NCI-H146 treated with DMSO at 0.1 percent for 48 hours (cell line): ENCODE data around the gene NRG3.

Source experiments
- DNase-seq: peaks from one replicate; lab custom pipeline; 2025; ENCODE audit not compliant: unreplicated experiment; lab: John Stamatoyannopoulos, UW

Gene NRG3

DNA sequence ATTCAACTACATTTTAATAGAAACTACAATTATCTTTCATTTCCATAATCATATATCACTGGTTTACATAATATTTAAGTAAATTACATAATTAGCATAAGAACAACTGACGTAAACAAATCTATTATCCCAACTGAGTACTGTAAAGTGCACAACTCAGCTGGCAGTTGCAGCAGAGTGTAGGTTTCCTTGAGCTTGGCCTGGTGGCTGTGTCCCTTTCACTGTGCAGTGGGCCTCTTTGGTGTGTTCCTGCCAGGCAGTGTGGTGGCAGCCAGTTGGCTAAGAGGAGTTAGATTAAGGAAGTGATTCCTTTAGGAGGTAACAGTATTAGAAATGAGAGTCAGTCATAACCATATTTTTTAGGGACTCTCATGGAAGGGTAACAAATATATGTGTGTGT lies 7.0 kb downstream of the NRG3 start:
- DNase-seq, result no peak

DNA sequence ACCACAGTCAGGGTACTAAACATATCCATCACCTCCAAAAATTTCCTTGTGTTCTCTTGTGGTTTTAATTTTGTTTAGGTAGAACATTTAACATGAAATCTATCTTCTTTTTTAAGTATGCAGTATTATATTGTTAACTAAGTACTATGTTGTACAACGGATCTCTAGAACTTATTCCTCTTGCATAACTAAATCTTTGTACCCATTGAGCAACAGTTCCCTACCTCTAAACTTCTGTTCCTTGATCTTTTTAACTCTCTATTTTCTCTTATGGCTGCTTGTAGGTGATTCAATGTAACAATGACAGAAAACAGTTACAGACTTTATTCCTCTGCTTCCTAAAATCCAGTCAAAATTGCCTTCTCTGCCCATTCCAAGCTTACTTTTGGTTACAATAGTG lies 9.9 kb downstream of the NRG3 start:
- DNase-seq, result no peak

DNA sequence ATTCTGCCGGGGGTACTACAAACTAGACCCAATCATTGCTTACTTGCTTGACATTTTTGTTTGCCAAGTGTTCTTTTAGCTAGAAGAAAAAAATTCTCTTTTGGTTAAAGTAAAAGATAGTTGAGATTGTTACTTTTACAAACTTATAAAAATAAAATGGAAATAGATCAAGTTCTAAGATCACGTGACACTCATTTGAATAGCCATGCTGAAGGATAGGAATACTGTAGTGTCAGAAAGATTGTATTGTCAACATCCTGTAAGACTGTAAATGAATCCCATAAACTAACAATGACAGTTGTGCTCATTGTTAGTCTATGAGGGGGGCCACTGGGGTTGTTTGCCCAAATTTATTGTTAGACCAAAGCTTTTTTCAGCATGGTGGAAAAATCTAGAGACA lies 10.5 kb downstream of the NRG3 start:
- no peak for DNase-seq

DNA sequence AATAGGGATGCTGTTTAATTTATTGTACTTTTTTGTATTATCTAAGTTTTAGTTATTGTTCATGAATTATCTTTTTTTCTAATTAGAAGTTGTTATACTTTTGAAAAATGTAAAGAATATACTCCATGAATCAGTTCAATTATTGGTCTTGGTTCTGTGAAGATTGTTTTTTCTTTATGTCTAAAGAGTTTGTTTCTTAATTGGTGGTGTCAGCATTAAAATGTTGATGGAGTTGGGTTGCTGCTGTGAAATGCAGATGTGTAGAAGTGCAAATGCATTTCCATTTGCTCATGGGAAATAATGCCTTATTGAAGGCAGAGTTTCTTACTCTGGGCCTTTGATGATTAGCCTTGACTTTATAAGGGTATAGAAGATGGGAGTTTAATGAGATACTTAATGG lies 11.9 kb downstream of the NRG3 start:
- DNase-seq, result no peak

DNA sequence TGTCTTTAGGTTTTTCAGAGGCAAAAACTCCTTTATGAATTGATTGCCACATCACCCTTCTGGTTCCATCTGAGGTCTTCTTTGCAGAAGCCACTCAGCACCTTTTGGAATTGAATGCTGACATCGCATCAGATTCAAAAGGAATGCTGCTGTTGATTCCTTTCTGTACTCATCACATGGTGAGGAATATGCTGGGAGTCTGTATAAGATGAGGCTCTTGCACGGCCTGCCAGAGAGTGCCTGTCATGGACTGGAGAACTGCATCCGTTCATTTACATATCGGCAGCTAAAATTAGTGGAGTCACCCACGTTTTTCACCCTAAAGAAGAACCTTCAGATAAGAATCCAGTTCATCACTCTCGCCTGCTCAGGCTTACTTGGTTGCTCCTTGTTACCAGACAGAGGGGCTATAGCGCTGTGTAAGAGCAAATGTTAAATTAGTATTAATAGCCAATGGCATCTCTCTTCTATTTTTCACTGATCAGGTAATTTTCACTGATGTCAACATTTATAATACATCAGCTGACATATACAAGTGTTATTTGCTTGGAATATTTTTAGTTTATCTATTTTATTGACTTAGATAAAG lies 14.3 kb downstream of the NRG3 start:
- no peak for DNase-seq

DNA sequence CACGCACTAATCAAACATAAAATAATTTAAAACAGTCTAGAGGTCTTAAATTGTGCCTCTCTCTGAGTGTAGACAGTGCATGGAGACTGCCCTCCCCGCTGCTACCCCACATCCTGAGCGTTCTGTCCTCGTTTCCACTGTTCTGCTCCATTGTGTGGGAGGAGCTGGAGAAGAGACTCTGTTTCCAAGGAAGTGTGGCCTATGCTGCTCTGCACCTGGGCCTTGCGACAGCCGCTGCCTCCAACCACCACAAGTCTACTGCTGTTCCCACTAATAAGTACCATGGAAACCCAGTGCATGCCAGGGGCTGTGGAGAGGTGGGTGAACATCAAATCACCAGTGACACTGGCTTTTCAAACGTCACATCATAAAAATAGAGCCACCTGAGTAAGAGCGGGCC lies 19.6 kb downstream of the NRG3 start:
- DNase-seq, result no peak

DNA sequence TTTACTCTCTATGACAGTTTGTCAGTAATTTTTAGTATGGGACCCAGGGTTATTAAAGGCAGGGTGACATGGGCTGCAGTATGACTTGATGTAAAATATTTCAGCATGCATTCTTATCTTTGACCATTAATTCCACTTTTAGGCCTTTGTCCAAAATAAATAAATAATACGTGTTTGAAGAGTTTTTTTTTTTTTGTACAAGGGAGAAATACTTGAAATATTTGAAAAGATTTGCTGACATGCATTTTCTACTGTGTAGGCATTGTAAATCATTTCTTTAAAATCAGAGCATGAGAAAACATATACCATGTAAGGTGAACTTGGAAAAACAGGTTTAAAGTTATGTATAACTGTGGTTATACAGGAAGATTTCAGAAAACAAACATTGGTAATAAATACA lies 23.5 kb downstream of the NRG3 start:
- DNase-seq, result no peak

DNA sequence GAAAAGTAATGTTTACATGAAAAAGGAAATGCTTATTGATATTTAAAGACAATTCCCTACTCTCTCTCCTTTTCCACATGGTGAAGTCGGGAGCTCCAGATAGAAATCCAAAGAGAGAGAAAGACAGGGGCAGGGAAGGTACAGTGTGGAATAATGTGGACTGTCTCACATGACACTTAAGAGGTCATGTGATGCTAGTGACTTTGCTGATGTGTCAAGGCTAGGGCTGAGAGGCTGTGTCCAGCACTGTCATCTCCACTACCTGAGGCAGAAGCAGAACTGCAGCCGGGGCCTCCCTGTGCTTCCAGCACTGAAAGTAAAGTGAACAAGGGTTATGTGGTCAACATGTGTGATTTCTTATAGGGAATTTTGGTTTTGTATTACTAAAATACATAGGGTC lies 26.0 kb downstream of the NRG3 start:
- no peak for DNase-seq

DNA sequence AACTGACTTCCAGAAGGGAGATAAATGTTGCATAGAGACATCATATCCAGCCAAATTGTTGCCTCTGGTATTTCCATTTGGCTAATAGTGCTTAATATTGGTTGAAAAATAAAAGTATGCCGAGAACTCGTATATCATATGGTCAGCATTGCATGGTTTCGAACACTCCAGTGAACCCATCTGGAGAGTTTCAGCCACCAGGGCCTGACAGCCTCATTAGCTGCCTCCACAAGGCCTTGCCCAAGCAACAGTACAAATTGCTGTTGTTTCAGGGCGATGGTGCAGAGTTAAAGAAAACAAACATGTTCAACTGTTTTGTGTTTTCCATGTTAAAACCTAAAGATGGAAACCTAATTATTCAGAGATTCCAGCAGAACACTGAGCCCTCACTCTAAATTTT lies 28.5 kb downstream of the NRG3 start:
- no peak for DNase-seq

DNA sequence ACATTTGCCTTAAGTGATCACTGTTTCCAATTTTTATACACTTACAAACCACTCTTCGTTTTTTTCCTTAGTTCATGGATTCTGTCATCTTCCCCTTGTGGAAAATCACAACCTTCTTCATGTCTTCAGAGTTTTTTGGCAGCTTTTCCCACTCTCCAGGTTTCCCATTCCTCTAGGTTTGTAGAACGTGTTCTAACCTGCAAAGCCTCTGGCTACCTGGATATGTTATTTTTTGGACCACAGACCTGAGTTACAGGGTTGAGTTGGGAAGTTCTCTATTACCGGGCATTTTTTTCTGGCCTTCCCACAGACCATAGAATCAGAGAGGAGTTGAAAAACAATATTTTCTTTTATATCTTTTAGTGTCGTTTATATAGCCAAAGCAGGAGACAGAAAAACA lies 30.2 kb downstream of the NRG3 start:
- DNase-seq, result no peak

DNA sequence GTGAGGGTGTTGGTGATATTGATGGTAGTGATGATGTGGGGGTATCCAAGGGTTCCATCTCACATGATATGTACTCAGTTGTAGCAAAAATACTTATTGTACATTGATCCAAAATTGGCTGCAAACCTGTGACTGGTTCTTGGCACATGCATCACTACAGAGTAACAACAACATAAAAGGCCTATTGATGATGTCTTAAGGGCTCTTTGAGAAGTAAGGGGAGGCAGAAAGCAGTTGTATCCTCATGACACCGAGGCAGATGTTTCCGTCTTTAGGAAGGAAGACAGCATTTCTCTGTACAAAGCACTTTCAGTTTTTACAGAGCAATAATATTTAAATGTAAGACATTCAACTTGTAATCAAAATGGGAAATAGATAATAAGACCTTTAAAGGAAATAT lies 34.5 kb downstream of the NRG3 start:
- DNase-seq, result no peak

DNA sequence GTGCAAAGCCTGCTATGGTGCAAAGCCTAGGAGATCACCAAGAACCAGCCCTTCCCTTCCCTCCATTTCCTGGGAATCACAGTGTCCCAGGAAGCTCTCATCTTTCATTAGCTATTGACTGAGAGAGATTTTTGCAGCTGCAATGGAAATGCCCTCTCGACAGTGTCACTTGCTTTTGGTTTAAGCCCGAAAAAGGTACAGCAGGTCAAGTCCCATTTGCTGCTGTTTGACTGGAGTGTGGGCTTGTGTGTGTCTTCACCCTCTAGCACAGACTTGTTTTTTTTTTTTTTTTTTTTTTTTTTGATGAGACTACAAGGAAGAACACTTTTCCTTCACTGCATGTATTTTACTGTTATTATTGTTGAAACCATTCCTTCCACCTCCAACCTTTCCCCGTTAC lies 36.3 kb downstream of the NRG3 start:
- DNase-seq, result no peak

DNA sequence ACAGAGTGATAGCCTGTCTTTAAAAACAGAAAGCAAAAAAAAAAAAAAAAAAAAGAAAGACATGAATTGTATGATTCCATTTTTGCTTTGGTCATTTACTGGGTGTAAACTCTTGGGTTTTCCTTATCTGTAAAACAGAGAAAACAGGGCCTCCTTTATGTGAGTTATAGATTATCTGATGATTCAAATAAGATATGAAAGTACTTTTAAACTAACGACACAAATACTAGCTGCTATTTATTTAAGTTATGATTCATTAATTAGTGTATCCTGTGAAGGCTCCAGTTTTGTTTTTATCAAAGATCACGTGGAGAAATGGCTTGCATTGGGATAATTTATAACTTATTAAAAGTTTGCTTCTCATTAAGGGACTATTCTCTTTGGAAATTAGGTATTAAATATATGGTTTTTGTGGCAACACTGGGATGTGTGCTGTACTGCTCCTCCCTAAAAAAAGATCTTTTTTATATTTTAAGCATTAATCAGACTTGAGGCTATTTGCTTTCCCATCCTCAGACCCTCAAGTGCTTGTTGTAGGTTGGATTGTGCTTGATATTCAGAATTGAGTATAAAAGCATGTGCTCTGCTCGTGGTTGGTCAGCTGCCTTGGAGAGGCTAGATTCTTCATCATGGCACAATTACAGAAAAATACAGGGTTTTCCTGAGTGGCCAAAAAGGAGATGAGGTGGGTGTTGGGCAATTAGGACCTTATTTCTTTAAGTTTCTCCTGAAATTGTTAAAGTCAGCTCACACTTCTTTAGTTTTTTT lies 39.9 kb downstream of the NRG3 start:
- DNase-seq, result no peak

DNA sequence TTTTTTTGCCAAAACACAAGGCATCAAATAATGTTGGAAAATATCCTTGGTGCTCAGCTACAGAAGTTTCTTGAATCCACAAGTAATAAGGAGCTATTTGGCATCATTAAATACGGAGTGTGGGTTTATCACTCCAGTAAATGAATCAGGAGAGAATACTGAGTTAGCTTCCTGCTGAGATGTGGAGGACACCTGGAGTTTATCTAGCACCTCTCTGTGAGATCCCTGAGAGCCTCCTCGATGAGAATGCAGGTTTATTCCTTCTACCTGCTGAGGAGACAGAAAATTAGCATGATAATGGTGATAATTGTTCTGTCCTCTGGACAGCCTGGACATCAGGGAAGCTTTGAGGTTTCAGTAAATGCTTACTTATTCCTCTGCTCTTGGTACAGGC lies 40.5 kb downstream of the NRG3 start:
- DNase-seq, result no peak

DNA sequence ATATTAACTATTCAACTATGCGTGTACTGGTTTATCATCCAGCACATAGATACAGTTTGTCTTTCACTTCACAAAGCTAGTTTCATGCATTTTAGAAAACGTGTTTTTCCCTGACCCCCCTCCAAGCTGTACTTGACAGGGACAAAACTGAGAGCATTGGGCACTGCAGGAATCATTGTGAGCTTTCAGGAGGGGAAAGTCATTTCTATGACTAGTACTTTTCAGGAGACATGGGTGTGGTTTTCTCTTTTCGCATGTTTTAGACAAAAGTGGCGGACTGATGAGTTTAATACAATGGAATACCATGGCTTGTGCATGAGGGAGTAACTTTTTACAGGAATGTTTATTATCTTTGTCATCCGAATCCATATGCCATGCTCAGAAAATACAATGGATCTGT lies 42.7 kb downstream of the NRG3 start:
- DNase-seq, result no peak

DNA sequence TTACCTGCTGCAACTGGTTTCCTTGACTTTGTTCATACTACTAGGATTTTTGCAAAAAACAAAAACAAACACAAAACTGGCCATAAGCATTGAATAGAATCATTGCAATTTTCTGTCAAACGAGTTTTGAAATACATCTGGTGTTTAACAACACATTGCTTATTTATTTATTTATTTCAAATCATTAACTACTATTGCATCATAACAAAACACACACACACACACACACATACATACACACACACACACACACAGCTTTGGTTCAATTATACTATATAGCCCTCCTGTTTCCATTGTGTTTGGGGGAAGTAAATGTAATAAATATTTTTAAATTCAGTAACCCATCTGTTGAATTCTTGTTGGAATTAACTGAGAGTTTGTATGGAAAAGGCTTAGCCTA lies 43.8 kb downstream of the NRG3 start:
- DNase-seq, result no peak

DNA sequence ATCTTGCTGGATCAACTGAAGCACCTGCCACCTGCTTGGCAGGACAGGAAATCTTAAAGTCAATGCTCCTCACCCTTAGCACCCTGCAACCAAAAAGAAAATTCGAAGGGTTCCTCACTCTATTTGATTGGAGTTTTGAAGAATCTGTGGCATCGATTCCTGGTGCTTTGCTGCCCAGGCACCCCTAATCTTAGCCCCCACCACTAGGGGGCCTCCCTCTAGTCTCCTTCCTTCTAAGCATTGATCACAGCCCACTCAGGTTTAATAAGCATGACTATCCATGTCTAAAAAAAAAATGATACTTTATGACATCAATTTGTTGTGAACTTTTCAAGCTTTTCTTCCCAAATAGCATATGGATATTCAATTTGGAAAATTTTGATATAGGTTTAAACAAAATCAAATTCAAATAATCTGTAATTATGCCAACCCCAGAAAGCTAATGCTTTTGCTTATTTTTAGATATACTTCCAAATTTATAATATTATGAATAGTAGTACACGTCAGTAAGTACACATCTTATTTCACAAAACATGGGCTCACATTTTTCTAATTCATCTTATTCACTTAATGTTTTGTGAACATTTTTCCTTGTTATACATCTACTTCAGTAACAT lies 45.3 kb downstream of the NRG3 start:
- no peak for DNase-seq

DNA sequence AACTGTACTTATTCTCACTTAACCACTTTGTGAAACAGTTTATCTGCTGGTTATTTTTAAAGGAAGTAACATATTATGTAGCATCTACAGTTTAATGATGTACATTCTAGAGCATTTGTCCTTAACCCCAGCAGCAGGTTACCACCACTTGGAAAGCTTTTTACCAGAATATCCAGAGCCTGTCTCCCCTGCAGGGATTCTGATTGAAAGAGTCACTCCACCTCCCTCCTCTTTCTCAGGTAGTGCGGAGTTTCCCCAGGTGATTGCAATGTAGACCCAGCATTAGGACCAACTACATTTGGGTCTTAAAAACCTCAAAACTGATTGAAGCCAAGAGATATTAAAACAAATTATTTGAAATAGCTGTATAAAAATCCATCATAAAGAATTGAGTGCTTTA lies 53.1 kb downstream of the NRG3 start:
- no peak for DNase-seq

DNA sequence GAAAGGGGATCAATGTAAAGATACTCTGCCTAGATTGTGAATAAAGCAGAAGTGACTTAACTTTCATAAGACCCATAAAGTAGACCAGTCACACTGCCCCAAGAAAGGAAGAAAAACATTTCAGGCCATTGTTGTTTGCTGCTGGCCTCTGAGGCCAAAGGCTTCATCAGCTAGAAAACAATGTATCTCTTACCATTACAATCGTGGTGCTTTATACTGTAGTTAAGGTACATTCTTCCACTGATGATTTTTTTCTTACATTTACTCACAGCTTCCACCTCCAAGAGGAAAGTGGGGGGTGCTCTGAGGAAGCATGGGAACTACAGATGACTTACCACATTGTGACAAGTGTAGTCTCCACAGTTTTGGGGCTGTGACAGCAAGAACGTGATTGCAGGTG lies 68.6 kb downstream of the NRG3 start:
- no peak for DNase-seq

DNA sequence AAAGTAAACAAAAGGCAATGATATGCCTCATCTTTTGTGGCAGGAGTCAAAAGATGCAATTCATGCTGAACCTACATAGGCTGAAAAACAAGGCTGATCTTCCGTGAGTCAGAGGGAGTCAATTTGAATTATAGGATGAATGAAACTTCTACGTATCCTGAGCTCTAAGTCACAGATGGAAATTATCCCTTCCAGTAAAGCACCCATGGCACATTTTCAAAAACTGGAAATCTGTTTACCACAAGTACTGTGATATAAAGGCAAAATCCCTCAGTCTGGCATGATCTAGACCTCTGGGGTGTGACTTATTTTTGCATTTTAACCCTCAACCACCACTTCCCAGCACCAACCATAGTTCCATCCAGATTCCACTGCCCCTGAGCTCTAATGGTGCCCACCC lies 69.6 kb downstream of the NRG3 start:
- DNase-seq, result no peak

DNA sequence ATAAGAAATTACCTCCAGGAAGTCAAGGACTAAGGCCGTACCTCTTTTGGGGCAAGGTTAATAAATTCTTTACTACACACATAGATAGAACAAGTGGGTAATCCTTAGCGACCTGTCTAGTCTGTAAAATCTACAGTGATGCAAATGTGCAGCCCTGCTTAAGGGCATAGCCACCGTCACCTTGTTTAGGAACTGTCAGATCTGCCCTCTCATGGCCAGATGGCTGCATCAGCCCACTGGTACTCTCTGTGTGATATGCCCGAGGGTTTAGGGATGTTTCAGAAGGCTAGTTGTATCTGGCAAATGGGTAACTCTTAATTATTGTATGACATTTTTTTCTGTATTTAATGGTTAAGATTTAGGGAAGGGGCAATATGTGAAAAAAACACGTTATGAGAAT lies 74.3 kb downstream of the NRG3 start:
- DNase-seq, result no peak

DNA sequence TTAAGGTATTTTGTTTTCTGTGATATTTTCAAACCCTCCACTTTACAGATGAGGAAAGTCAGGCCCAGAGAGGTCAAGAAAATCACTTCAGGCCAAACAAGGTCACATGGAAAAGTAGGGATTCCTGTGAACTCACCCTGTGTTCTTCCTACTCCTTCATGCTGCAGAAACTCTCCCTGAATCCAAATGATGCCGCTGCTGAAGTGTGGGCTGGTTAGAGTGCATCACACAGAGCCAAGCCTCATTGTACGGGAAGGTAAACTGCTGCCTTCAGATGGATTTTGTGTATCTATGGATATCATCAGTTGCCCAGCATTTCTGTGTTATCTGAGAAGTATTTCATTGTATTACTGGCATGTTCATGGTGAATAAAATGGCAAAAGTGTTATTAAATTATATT lies 75.4 kb downstream of the NRG3 start:
- no peak for DNase-seq

DNA sequence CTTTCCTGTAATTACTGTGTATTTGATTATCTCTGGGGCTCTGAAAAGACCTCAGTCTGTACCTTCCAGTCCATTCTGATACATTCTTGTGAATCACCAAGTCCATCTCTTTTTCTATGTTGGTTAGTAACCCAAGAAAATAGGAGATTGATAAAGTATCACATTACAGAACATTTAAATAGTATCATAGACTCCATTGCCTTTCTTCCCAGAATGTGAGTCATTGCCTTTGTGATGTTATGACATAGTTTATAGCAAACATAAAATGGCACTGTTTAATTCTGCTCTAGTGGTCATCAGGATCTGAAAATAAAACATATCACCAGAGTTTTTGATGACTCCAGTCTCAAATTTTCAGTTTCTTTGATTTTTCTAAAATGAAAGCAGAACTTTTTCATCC lies 78.4 kb downstream of the NRG3 start:
- no peak for DNase-seq
